NCI-H2196 treated with DMSO at 0.1 percent for 48 hours (cell line): Measurements from ENCODE around the gene GOPC.
"Not testable (repeated sequence)": the region's sequence is repeated elsewhere in the genome, so short reads cannot be mapped to it uniquely, and the experiment has no call there.

Experiments used
- DNase-seq: peaks from one replicate; lab custom pipeline; 2025; ENCODE audit not compliant: unreplicated experiment; lab: John Stamatoyannopoulos, UW

Gene GOPC

DNA sequence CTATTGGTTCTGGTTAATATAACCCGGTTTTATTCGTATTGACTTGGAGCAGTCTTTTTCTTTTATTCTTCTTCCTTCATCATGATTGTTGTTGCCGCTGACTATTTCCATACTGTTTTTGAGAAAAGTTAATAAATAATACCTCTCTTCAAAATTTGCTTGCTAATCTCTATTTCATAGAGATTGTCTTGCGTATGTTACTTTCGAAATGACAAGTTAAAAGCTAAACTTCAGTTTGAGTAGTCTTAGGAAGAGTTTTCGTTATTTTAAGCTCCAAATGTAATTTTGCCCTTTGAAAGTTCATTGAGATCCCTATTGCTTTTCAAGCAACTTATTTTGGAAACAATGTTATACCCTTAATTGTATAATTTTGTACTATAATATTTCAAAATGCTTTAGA, 83.4 kb downstream of the GOPC start:
- DNase-seq: no peak

- DNase-seq: not testable (repeated sequence)
These were observed 84.3 kb downstream of the GOPC start for GRCh38 chr6:117517995-117518394.

DNA sequence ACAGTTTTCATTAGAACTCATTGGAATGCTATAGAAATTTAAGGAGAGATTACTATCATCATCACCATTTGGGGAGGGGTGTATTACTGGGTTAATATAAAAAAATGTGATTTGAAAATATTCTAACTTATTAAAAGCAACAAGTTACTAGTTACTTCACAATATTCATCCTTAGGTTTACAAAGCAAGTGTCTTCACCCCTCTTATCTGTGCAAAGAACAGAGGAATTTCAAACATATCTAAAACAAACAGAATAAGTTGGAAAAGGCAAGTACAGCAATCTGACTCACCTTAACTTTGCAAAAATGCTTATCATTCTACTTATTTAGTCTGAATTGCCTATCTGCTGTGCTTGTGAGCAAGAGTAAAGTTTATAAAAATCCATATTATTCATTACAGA, 87.0 kb downstream of the GOPC start:
- no peak for DNase-seq

GRCh38 chr6:117514655-117515054, 87.7 kb downstream of the GOPC start:
- no peak for DNase-seq

DNA sequence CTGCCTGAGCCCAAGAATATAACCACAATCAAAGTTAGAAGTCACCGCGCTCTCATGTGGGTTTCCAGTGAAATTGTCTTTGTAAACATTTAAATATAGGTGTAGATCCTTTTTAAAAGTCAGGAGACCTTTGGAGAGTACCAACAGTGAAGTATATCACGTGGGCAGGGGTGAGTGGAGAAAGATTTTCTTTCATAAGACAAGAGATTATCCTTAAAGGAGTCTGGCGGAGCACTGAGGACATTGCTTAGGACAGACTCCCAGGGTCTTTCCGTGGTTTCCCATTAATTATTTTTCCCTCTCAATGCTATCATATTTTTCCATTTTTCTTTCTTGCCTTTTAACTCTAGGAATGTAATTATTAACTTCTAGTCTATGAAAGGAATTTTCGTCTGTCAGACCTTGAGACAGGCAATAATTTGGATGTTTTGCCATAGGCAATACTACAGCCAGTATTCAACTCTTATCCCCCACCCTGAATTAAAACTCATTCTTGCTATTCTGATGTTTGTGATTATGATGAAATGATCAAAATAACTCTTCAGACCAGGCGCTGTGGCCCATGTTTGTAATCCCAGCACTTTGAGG, 88.4 kb downstream of the GOPC start:
- no peak for DNase-seq

GRCh38 chr6:117512987-117513573, 89.2 kb downstream of the GOPC start:
- DNase-seq: no peak

GRCh38 chr6:117512056-117512828, 90.1 kb downstream of the GOPC start:
- DNase-seq: no peak
